Spinal cord (tissue), 10 donors: ENCODE results near the gene PIP5K1B. TPM values are rescaled to one million over a fixed set of nuclear protein-coding genes. Genes with fewer than 3 reads are reported as not detected.

Source experiments
- DNase-seq, 6 donors: peaks; one replicate each; pipeline versions ENCODE4 v3.0.0 to v3.0.0-alpha.2; 2013 to 2015; ENCODE audit warnings: low spot score in 6 of 6, low read depth in 4 of 6
- H3K27ac ChIP-seq: one replicate; pipeline ENCODE4 v1.5.1; 2013; ENCODE audit warnings: low read depth, low read length, control low read depth
- H3K27me3 ChIP-seq: one replicate; pipeline ENCODE4 v1.6.1; 2013; ENCODE audit warnings: low read length; ENCODE audit not compliant: control insufficient read depth, insufficient read depth
- H3K36me3 ChIP-seq: one replicate; pipeline ENCODE4 v1.6.1; 2013; ENCODE audit warnings: low read length; ENCODE audit not compliant: control insufficient read depth, insufficient read depth
- H3K4me1 ChIP-seq: one replicate; pipeline ENCODE4 v1.6.1; 2013; ENCODE audit warnings: low read length; ENCODE audit not compliant: control insufficient read depth, insufficient read depth
- H3K4me3 ChIP-seq: one replicate; pipeline ENCODE4 v1.5.1; 2013; ENCODE audit warnings: low read depth, low read length, control low read depth
- H3K9me3 ChIP-seq: one replicate; pipeline ENCODE4 v1.6.1; 2013; ENCODE audit warnings: low read length; ENCODE audit not compliant: control insufficient read depth, insufficient read depth
- WGBS: methylation state at CpG from one replicate; pipeline ENCODE4 v1.1.5; 2013; ENCODE audit warnings: missing lambda C conversion rate; ENCODE audit not compliant: insufficient coverage; 5-methylcytosine and 5-hydroxymethylcytosine counted together
- polyA plus RNA-seq, 2 donors: library from polyadenylated mRNA; unstranded; fragments of 120-200 nt; gene quantifications; one replicate each; pipeline ENCODE4 v1.2.1, GENCODE V29; 2013; ENCODE audit not compliant: insufficient read length in 2 of 2
- total RNA-seq, 2 donors: library from RNA; depleted of rRNA in 1 of 2; stranded (reverse); fragments of 120-200 nt in 1 of 2; fragments of >200 nt in 1 of 2; gene quantifications; one replicate each; pipeline versions ENCODE4 v1.2.3 to v1.2.4, GENCODE V29; 2013 to 2014
- donor health status: healthy.

PIP5K1B gene
- total and polyA plus RNA-seq, 4 donors = 7.5 to 19.9 (median 12.7) TPM

DNA sequence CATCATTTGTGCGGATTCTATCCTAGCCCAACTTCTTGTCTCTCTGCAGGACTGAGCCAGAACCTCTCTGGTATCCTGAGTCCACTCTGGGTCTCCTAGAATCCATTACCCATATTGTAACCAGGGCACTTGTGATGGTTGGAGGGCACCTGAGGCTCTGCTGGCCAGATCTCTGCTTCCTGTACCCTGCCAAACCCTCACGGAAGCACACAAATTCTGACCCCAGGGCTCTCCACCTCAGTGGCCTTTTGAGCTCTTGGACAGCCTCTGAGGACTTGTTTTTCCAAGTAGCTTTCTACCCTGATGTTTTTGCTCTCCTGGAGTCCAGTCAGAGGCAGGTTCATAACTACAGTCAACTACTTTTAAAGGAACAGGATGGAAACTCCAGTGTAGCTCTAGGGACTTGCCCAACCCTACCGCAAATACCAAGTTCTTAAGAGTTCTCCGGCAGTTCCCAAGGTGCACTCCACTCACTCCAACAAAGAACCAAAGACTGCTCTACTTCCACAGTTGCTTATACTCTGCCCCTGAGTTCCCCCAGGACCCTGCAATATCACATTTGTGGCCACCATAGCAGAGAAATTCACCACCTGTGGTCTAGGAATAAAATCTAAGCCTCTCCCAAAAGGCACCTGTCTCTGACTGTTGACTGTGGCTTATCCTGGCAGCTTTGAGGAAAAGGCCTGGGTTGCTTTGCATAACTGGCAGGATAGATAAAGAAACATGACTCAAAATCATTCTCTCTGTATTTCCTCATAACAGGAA is 9.6 kb downstream of the PIP5K1B start:
- H3K4me1 ChIP-seq = no peaks in the 10 kb centered on the region
- H3K36me3 ChIP-seq = no peaks in the 10 kb centered on the region
- WGBS = 92% methylated on average over 4 of the region's 4 CpGs
- no peak overlapping the region for H3K27ac ChIP-seq
- no peaks in the 10 kb centered on the region for H3K27me3 ChIP-seq
- H3K9me3 ChIP-seq = no peaks in the 10 kb centered on the region
- no peak for DNase-seq
- no peak overlapping the region for H3K4me3 ChIP-seq

DNA sequence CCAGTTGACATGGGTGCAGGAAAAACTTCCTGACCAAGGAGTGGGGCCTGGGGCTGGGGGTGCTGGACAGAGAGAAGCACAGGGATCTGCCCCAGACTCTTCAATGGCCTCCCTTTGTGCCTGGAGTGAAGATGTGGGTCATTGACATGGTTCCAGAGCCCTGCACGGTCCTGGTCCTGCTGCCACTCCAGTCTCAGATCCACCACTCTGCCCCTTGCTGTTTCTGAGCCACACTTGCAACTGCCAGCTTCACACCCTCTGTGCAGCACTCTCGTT is 10.1 kb downstream of the PIP5K1B start:
- DNase-seq = no peak
- Histone ChIP-seq H3K4me1 (no peaks in the 10 kb centered on the region), H3K36me3 (no peaks in the 10 kb centered on the region), H3K27me3 (no peaks in the 10 kb centered on the region), H3K27ac (no peak overlapping the region), H3K9me3 (no peaks in the 10 kb centered on the region), H3K4me3 (no peak overlapping the region)
- WGBS = 88% methylated on average over 1 of the region's 2 CpGs

DNA sequence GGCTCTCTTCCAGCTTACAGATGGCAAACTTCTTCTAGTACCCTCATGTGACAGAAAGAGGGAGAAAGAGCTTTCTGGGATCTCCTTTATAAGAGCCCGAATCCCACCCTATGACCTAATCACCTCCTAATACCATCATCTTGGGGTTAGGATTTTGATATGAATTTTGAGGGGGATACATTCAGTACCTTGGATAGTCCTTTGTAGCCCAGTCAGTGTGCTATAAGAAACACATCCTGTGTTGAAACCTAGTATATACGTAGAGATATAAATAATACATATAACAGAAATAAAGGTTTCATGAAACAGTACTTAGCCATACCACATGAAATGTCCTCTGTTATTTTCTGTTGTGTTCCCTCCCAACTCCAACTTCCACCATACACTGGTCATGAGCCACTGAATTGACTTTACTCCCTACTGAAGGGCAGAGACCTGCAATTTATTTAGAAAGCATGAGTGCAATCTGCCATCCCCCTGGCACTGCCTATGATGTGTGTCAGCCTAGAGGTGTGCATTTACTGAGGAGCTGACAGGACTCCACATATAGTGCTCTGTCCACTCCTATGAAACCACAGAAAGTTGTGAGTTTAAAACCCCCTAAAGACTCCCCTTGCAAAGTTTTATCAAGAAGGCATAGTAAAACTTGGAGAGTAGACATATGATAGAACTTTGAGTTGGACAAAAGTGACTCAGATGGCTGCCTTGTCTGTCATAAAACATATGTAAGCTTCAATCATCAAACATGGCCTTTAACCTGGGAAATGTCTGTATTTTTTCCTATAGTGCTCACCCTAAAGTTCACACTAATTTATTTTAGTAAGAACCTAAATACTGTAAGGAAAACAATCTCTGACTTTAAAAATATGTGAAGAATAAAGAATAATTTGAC is 12.8 kb downstream of the PIP5K1B start:
- Histone ChIP-seq H3K9me3 (no peaks in the 10 kb centered on the region), H3K4me3 (no peak overlapping the region), H3K27ac (no peak overlapping the region), H3K36me3 (no peaks in the 10 kb centered on the region), H3K4me1 (no peaks in the 10 kb centered on the region), H3K27me3 (no peaks in the 10 kb centered on the region)
- no CpG with 5 or more reads among the region's 2 CpGs for WGBS
- no peak for DNase-seq

DNA sequence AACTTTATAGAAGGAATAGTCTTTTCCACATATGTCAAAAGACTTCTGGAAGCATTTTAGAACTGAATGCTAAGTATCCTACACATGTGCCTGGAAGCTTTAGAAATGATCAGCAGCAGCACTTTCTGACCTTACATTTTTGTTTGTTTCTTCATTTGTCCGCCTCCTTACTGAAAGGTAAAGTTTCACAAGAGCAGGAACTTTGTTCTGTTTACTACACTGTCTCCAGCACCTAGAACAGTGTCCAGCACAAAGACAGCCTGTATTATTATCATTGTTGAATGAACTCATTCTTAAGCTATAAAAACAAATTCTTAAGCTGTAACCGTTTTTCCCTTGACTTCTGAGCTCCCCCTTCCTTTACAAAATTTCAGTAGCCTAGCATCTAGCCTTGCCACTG is 14.8 kb downstream of the PIP5K1B start:
- no peak overlapping the region for H3K27ac ChIP-seq
- 9% methylated on average over 1 of the region's 2 CpGs for WGBS
- H3K36me3 ChIP-seq = no peaks in the 10 kb centered on the region
- H3K27me3 ChIP-seq = no peaks in the 10 kb centered on the region
- H3K4me1 ChIP-seq = no peaks in the 10 kb centered on the region
- H3K4me3 ChIP-seq = no peak overlapping the region
- no peak for DNase-seq
- no peaks in the 10 kb centered on the region for H3K9me3 ChIP-seq

DNA sequence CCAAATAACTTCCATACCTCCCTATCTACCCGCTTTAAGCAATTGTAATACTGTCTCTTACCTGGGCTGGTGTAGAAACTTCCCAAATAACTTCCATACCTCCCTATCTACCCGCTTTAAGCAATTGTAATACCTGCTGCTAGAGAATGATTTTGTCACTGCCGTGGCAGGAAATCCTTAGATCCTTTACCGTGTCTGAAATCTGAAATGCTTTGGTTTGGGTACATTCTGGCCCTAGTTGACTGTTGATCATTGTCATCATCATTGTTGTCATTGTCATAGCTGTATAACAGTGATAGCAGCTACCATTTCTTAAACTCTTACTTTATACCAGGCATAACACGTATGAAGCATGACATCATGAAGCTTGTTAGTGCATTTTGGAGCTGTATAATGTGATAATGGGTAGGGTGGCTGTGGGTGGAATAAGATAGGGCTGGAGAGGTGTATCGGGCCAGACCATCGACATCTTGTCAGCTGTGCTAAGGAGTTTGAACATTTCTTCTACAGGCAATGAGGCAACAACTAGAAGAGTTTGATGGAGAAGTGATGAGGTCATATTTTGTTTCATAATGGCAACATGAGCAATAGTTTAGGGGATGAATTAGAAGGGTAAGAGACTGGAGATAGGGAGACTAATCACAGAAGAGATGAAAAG is 15.7 kb downstream of the PIP5K1B start:
- Histone ChIP-seq H3K4me1 (no peaks in the 10 kb centered on the region), H3K27me3 (no peaks in the 10 kb centered on the region), H3K4me3 (no peak overlapping the region), H3K36me3 (no peaks in the 10 kb centered on the region), H3K9me3 (no peaks in the 10 kb centered on the region), H3K27ac (no peak overlapping the region)
- WGBS = 97% methylated on average over 3 of the region's 7 CpGs
- no peak for DNase-seq

DNA sequence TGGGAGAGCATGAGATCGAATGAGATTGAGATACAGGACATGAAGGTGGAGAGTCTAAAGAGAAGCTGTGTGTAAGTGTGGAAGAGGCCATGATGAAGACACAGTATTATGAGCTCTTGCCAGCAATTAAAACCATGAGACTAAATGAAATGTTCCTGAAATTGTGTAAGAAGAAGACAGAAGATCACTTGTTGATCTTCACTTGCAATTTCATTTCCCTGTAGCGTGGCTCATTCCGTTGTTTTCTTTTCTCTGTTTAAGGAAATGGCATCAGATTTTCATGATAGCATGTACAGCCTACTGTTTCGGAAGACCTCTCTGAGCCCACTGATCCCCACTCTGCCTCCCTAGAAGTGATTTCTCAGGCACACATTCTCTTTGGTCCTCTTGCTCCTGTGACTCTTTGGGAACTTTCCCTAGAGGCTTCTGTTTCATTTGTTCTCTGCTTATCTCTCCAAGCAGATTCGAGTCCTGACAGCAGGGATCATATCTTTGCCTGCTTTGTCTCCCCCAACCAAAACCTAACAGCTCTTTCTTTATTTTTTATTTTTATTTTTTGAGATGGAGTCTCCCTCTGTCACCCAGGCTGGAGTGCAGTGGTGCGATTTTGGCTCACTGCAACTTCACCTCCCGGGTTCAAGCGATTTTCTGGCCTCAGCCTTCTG is 16.8 kb downstream of the PIP5K1B start:
- 96% methylated on average over 5 of the region's 8 CpGs for WGBS
- Histone ChIP-seq H3K27me3 (no peaks in the 10 kb centered on the region), H3K36me3 (no peaks in the 10 kb centered on the region), H3K9me3 (no peaks in the 10 kb centered on the region), H3K27ac (no peak overlapping the region), H3K4me1 (no peaks in the 10 kb centered on the region), H3K4me3 (no peak overlapping the region)
- no peak for DNase-seq

DNA sequence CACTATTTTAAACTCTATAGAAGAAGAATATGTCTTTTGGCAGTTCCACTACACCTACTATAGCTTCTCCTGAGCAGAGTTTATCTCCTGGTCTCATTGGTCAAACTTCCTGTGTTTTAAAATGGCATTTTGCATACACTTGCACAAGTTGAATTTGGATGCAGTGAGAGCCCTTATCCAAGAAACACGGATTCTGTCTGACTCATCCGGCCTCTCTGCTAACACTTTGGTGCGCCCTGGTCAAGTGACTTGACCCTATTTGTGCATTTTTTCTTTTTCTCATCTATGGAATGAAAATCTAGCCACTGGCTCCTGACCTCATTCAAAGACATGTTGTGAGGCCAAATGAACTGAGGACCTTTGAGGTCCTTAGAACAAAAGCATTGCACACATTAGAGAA is 20.0 kb downstream of the PIP5K1B start:
- no peaks in the 10 kb centered on the region for H3K36me3 ChIP-seq
- 100% methylated on average over 2 of the region's 3 CpGs for WGBS
- no peak for DNase-seq

DNA sequence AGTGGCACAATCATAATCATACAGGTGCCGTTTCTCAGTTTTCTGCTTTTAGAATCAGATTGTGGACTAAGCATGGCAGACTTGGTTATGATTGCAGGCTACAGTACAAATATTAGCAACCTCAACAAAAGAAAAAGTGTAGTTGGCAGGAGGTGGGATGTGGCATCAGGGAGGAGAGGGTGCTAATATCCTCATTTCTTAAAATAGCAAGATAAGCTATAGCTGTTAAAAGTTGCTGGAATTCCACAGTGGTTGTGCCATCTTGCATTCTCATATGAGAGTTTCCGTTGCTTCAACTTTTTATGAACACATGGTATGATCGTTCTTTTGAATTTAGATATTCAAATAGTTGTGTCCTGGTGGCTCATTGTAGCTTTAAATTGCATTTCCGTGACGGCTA is 21.4 kb downstream of the PIP5K1B start:
- DNase-seq = no peak
- Histone ChIP-seq H3K36me3 (no peaks in the 10 kb centered on the region), H3K4me1 (no peaks in the 10 kb centered on the region), H3K27me3 (no peaks in the 10 kb centered on the region), H3K4me3 (no peak overlapping the region), H3K9me3 (peaks cover 2% of the 10 kb centered on the region), H3K27ac (no peak overlapping the region)
- WGBS = 88% methylated on average over 2 of the region's 5 CpGs

More for the DNA sequence above, 20.0 kb downstream of the PIP5K1B start:
- Histone ChIP-seq H3K27me3 (no peaks in the 10 kb centered on the region), H3K4me1 (no peaks in the 10 kb centered on the region), H3K4me3 (no peak overlapping the region), H3K27ac (no peak overlapping the region), H3K9me3 (peaks cover 2% of the 10 kb centered on the region)

DNA sequence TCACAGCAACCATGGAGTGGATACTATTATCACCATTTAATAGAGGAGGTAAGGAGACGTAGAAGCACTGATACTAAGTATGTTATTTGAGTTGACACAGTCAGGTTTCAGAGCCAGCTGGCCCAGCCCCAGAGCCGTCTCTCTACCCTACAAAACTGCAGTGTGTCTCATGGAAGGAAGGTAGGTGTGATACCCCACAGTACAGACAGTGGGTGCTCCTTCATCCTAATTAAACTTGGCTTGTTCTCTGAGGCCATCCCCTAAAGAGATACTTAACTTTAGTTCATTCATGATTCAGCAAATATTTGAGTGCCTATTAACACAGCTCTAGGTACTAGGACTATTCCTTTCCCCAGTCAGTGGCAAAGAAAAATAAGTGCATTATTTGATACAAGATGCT is 22.6 kb downstream of the PIP5K1B start:
- H3K4me3 ChIP-seq = no peak overlapping the region
- no peak overlapping the region for H3K27ac ChIP-seq
- no CpG with 5 or more reads among the region's 2 CpGs for WGBS
- no peaks in the 10 kb centered on the region for H3K36me3 ChIP-seq
- H3K27me3 ChIP-seq = no peaks in the 10 kb centered on the region
- peaks cover 2% of the 10 kb centered on the region for H3K9me3 ChIP-seq
- DNase-seq = no peak
- H3K4me1 ChIP-seq = no peaks in the 10 kb centered on the region
